DND-41 (cell line): ENCODE measurements around the gene NDUFS5.

Experiments
- ATAC-seq: fragments of 200-7000 bp; cut with Tn5 transposase; 3 replicates; pipeline ENCODE4 v1.9.1; 2021; ENCODE audit warnings: low read depth; ENCODE audit not compliant: insufficient read depth
- DNase-seq: peaks from one replicate; pipeline ENCODE4 v3.0.0-alpha.2; 2020
- H2AFZ ChIP-seq: 2 replicates; pipeline ENCODE4 v1.6.0; 2012; ENCODE audit warnings: low read depth, low read length
- H3K27ac ChIP-seq: 2 replicates; pipeline ENCODE4 v1.5.1; 2012; ENCODE audit warnings: low read length, inconsistent platforms
- H3K27me3 ChIP-seq: fragments of 200-600 bp; sonication (generic); 2 replicates; pipeline ENCODE4 v1.6.0; 2012; ENCODE audit warnings: low read length, mild to moderate bottlenecking, inconsistent platforms; ENCODE audit not compliant: insufficient read depth, poor library complexity
- H3K36me3 ChIP-seq: 2 replicates; pipeline ENCODE4 v1.5.1; 2012; ENCODE audit warnings: low read length, inconsistent platforms; ENCODE audit not compliant: insufficient read depth
- H3K4me1 ChIP-seq: 2 replicates; pipeline ENCODE4 v1.5.1; 2012; ENCODE audit warnings: mild to moderate bottlenecking, low read length; ENCODE audit not compliant: insufficient read depth
- H3K4me2 ChIP-seq: 2 replicates; pipeline ENCODE4 v1.6.0; 2012; ENCODE audit warnings: mild to moderate bottlenecking, moderate library complexity, low read length, inconsistent platforms; ENCODE audit not compliant: insufficient read depth
- H3K4me3 ChIP-seq, 2 experiments: fragments of 200-600 bp in 1 of 2; shearing (Covaris generic) in 1 of 2; 2 replicates each; pipeline ENCODE4 v1.5.1; 2012 to 2016; ENCODE audit warnings: inconsistent platforms in 2 of 2, low read length in 2 of 2, mild to moderate bottlenecking in 2 of 2, low read depth in 1 of 2, moderate library complexity in 1 of 2
- H3K79me2 ChIP-seq: 2 replicates; pipeline ENCODE4 v1.6.0; 2012; ENCODE audit warnings: low read length, inconsistent platforms; ENCODE audit not compliant: insufficient read depth
- H3K9ac ChIP-seq: 2 replicates; pipeline ENCODE4 v1.6.0; 2012; ENCODE audit warnings: low read depth, mild to moderate bottlenecking, inconsistent platforms, low read length, moderate library complexity
- H3K9me3 ChIP-seq: 2 replicates; pipeline ENCODE4 v1.5.1; 2012; ENCODE audit warnings: low read length, moderate library complexity, mild to moderate bottlenecking, inconsistent platforms; ENCODE audit not compliant: insufficient read depth, severe bottlenecking
- H4K20me1 ChIP-seq: 2 replicates; pipeline ENCODE4 v1.6.0; 2012; ENCODE audit warnings: low read length; ENCODE audit not compliant: insufficient read depth
- EZH2 ChIP-seq: IDR thresholded peaks from 3 replicates; pipeline ENCODE4 v1.6.1; 2012; ENCODE audit warnings: borderline replicate concordance, low read depth, mild to moderate bottlenecking, moderate library complexity, low read length, inconsistent platforms; ENCODE audit not compliant: severe bottlenecking
- TF ChIP-seq, protein P1 (sequence below): IDR thresholded peaks from 2 replicates; pipeline ENCODE4 v1.5.1; 2012; ENCODE audit warnings: borderline replicate concordance, low read length, moderate library complexity, mild to moderate bottlenecking; ENCODE audit not compliant: poor library complexity, severe bottlenecking; ENCODE audit errors: extremely low read depth

Gene NDUFS5

GRCh38 chr1:39003281-39003680, 22.9 kb upstream of the NDUFS5 start:
- Histone ChIP-seq H3K27me3 (no peaks in the 10 kb centered on the region), H3K4me3 (no peak overlapping the region), H3K9ac (no peak overlapping the region), H3K4me1 (no peaks in the 10 kb centered on the region), H3K4me2 (no peak overlapping the region), H3K79me2 (peaks cover 24% of the 10 kb centered on the region), H3K9me3 (no peaks in the 10 kb centered on the region), H2AFZ (no peak overlapping the region), H3K27ac (no peak overlapping the region), H3K36me3 (peaks cover 97% of the 10 kb centered on the region), H4K20me1 (peaks cover 16% of the 10 kb centered on the region; the same call in 1 of the 2 replicates)
- DNase-seq (no peak), ATAC-seq (no peak)
- TF ChIP-seq, protein P1, sequence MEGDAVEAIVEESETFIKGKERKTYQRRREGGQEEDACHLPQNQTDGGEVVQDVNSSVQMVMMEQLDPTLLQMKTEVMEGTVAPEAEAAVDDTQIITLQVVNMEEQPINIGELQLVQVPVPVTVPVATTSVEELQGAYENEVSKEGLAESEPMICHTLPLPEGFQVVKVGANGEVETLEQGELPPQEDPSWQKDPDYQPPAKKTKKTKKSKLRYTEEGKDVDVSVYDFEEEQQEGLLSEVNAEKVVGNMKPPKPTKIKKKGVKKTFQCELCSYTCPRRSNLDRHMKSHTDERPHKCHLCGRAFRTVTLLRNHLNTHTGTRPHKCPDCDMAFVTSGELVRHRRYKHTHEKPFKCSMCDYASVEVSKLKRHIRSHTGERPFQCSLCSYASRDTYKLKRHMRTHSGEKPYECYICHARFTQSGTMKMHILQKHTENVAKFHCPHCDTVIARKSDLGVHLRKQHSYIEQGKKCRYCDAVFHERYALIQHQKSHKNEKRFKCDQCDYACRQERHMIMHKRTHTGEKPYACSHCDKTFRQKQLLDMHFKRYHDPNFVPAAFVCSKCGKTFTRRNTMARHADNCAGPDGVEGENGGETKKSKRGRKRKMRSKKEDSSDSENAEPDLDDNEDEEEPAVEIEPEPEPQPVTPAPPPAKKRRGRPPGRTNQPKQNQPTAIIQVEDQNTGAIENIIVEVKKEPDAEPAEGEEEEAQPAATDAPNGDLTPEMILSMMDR, result no peak

DNA sequence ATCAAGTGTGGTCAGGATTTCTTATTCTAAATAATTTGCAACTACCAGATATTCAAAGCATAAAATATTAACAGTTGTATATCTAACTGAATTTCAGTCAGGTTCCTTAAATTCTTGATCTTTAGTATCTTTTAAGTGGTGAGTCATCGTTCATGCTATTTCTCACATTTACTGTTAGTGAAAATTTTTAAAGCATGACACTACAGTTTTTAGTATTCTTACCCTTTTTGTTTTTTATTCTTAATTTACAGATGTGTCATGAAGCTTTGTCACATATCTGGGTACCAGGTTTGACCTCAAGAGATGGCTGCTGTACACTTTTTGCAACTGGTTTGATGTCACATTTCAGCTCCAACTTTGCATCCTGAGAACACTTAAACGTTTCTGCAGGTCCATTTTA, 22.4 kb upstream of the NDUFS5 start:
- peaks cover 15% of the 10 kb centered on the region; the same call in 1 of the 2 replicates for H4K20me1 ChIP-seq
- no peak overlapping the region for H3K27ac ChIP-seq
- TF ChIP-seq, protein P1, result no peak
- H3K9me3 ChIP-seq, result no peaks in the 10 kb centered on the region
- no peak for ATAC-seq
- no peaks in the 10 kb centered on the region for H3K27me3 ChIP-seq
- H2AFZ ChIP-seq, result no peak overlapping the region
- no peaks in the 10 kb centered on the region for H3K4me1 ChIP-seq
- peaks cover 20% of the 10 kb centered on the region for H3K79me2 ChIP-seq
- H3K4me2 ChIP-seq, result no peak overlapping the region
- peaks cover 96% of the 10 kb centered on the region for H3K36me3 ChIP-seq
- H3K4me3 ChIP-seq, result no peak overlapping the region
- no peak for DNase-seq
- no peak overlapping the region for H3K9ac ChIP-seq

GRCh38 chr1:39006287-39006686, 19.9 kb upstream of the NDUFS5 start:
- no peak overlapping the region for H3K4me3 ChIP-seq

More at GRCh38 chr1:39006287-39006686, 19.9 kb upstream of the NDUFS5 start:
- Histone ChIP-seq H3K9ac (no peak overlapping the region), H3K27me3 (no peaks in the 10 kb centered on the region), H3K36me3 (peaks cover 71% of the 10 kb centered on the region), H4K20me1 (peaks cover 8% of the 10 kb centered on the region; the same call in 1 of the 2 replicates), H3K4me1 (no peaks in the 10 kb centered on the region), H3K4me2 (no peak overlapping the region), H3K9me3 (no peaks in the 10 kb centered on the region), H2AFZ (no peak overlapping the region), H3K27ac (no peak overlapping the region), H3K79me2 (0 out of 2 replicates have a peak, but pooled peaks cover 6% of the 10 kb centered on the region)
- no peak for TF ChIP-seq EZH2
- TF ChIP-seq, protein P1, result no peak
- DNase-seq (no peak), ATAC-seq (no peak)
